Muscle layer of duodenum (tissue), 2 donors: Measurements from ENCODE around the gene GPR83.
A peak's percentile ranks its signal among the peaks of the same experiment; 100 is the strongest.

ENCODE experiments used
- H3K27ac ChIP-seq: one replicate; pipeline ENCODE4 v1.7.0; 2013; ENCODE audit warnings: mild to moderate bottlenecking, low read length
- H3K27me3 ChIP-seq: one replicate; pipeline ENCODE4 v1.7.0; 2013; ENCODE audit warnings: low read depth, mild to moderate bottlenecking, control low read depth, low read length
- H3K36me3 ChIP-seq, 2 donors: one replicate each; pipeline ENCODE4 v1.7.0; 2013; ENCODE audit warnings: low read length in 2 of 2, control low read depth in 1 of 2, mild to moderate bottlenecking in 1 of 2; ENCODE audit not compliant: insufficient read depth in 2 of 2, control insufficient read depth in 1 of 2
- H3K4me1 ChIP-seq, 2 donors: one replicate each; pipeline ENCODE4 v1.7.0; 2013; ENCODE audit warnings: low read length in 2 of 2, mild to moderate bottlenecking in 2 of 2, control low read depth in 1 of 2, moderate library complexity in 1 of 2; ENCODE audit not compliant: insufficient read depth in 2 of 2, control insufficient read depth in 1 of 2
- H3K4me3 ChIP-seq, 2 donors: one replicate each; pipeline ENCODE4 v1.7.0; 2013; ENCODE audit warnings: low read length in 2 of 2, low read depth in 1 of 2, mild to moderate bottlenecking in 1 of 2
- H3K9me3 ChIP-seq, 2 donors: one replicate each; pipeline ENCODE4 v1.7.0; 2013; ENCODE audit warnings: low read length in 2 of 2, control low read depth in 1 of 2, mild to moderate bottlenecking in 1 of 2; ENCODE audit not compliant: control insufficient read depth in 1 of 2
- donor health status: healthy.

Gene GPR83

DNA sequence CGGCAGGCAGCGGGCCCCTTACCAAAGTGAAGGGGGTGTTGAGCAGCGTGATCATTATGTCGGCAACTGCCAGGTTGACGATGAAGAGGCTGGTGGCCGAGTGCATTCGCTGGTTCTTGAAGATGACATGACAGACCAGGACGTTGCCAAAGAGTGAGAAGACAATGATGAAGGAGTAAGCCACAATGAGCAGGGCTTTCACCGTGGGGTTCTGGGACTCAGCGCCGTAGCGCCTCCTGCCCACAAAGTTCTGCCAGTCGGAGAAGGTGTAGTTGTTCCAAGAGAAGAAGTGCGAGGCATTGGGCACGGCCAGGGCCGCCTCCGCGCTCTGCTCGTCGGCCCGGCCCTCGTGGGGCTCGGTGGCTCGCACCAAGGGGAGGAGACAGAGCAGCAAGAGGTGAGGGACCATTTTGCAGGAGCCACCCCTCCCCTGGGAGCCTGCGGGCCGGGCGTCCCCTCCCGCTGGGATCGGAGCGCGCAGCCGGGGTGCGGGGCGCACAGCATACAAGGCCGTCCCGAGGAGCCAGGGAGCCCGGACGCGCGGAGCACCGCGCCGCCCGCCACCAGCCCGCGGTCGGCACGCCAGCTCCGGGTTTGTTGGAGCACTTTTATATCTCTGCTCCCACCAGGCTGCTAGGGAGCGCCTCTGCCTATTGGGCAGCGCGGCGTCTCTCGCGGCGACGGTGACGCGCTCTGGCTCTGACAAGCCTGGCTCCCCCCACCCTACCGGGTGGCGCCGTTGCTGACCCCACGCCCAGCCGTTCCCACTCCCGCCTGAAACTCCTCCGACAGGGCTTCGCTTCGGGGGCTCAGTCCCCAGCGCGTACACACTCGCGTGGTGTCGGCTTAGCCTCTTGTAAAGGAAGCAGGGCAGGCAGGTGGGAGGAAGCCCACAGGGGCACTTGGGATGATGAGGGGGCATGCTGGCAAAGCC, at the start of gene GPR83:
Gene GPR83, minus strand, starts transcription at position 581 of the 934 bp plus-strand sequence. Its CDS starts 172 bp downstream, at position 409.
- Histone ChIP-seq H3K27ac (no peak within 1 kb of the TSS), H3K4me3 (peak within 1 kb of the TSS; percentile 37 to 70), H3K9me3 (no peaks in the 10 kb centered on the region), H3K27me3 (peaks cover 24% of the 10 kb centered on the region), H3K4me1 (peaks cover 0 to 14% of the 10 kb centered on the region in 2 donors), H3K36me3 (no peaks in the 10 kb centered on the region)

DNA sequence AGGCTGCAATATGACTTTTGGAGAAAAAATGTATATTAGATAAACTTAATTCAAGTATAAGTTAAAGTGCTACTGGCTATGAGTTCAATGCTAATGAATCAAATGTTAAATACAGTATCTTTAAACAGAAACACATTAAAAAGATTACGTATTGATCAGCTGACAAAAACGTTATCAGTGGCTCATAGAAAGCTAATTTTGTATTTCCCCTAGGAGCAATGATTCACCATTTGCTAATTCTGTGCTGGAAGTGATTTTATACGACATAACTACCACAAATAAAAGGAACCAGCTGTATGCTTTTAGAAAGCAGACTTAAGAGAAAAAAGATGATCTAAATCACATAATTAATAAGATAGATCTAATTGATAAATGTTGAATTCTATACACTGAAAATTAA, 48.8 kb upstream of the GPR83 start:
- no peak overlapping the region for H3K4me3 ChIP-seq
- peaks cover 15 to 19% of the 10 kb centered on the region in 2 donors for H3K36me3 ChIP-seq
- no peaks in the 10 kb centered on the region for H3K27me3 ChIP-seq
- H3K9me3 ChIP-seq: no peaks in the 10 kb centered on the region
- H3K4me1 ChIP-seq: no peaks in the 10 kb centered on the region
- no peak overlapping the region for H3K27ac ChIP-seq

DNA sequence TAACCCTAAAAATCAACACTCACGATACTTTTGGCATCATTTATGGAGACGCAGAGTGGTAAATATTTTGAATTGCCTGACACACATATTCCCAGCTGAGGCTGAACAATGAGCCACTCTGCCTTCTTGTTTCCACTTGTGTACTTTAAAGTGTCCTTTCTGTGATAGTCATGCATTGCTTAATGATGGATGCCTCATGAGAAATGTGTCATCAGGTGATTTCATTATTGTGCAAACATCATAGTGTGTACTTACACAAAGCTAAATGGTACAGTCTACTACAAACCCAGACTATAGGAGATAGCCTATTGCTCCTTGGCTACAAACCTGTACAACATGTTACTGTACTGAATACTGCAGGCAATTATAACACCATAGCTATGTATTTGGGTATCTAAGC, 48.2 kb upstream of the GPR83 start:
- H3K36me3 ChIP-seq: peaks cover 15 to 23% of the 10 kb centered on the region in 2 donors
- no peak overlapping the region for H3K27ac ChIP-seq
- H3K4me1 ChIP-seq: no peaks in the 10 kb centered on the region
- H3K4me3 ChIP-seq: no peak overlapping the region
- no peaks in the 10 kb centered on the region for H3K9me3 ChIP-seq
- H3K27me3 ChIP-seq: no peaks in the 10 kb centered on the region

DNA sequence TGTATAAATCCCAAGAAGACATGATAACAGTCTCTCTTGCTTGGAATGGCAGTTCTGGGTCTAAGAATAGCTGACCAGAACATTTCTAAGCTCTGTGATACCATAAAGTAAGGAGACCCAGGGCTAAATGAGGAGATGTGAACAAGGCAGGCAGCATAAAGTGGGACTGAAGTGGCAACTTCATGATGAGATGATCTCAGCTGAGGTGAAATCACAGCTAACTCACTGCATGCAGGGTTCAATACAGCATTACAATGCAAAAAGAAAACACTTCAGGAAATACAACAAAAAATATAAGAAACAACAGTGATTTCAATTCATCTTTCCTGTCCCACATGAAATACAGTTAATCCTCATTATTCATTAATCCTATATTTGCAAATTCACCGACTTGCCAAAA, 47.8 kb upstream of the GPR83 start:
- no peaks in the 10 kb centered on the region for H3K4me1 ChIP-seq
- no peak overlapping the region for H3K27ac ChIP-seq
- peaks cover 15 to 27% of the 10 kb centered on the region in 2 donors for H3K36me3 ChIP-seq
- no peak overlapping the region for H3K4me3 ChIP-seq
- no peaks in the 10 kb centered on the region for H3K9me3 ChIP-seq
- H3K27me3 ChIP-seq: no peaks in the 10 kb centered on the region

DNA sequence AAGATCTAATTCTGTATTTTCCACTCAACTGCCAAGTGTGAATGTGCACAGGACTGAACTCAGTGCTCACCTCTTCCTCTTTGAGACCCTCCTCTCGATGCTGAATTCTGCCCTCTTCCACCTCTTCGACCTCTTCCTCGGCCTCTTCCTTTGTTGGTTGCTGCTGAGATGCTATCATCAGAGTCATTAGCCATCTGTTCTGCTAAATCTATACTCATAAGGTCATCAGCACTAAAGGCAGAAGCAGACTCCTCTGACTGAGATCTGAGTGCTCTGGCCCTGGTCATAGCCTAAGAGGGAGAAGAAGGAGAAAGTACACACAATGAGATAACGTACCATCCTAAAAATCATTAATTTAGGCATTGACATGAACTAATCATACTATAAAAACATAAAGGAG, 45.9 kb upstream of the GPR83 start:
- Histone ChIP-seq H3K36me3 (peaks cover 19 to 38% of the 10 kb centered on the region in 2 donors), H3K4me3 (no peak overlapping the region), H3K27me3 (no peaks in the 10 kb centered on the region), H3K9me3 (no peaks in the 10 kb centered on the region), H3K4me1 (no peaks in the 10 kb centered on the region), H3K27ac (no peak overlapping the region)

DNA sequence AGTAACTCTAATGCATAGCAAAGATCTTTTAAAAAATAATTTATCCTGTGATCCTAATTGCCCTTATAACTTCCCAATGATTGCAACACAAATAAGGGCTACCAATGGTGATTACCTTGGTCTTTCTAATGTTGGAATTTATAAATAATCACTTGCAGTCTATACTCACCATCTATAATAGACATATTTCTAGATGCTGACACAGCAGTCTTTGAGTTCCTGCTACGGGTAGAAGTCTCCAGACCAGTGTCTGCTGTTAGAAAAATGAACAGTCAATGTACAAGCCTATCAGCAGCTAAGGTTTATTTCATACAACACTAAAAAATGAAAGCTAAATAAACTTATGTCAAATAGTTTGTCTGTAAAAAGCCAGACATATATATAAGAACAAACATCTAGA, 44.4 kb upstream of the GPR83 start:
- Histone ChIP-seq H3K4me3 (no peak overlapping the region), H3K27me3 (no peaks in the 10 kb centered on the region), H3K9me3 (no peaks in the 10 kb centered on the region), H3K36me3 (peaks cover 23 to 49% of the 10 kb centered on the region in 2 donors), H3K4me1 (no peaks in the 10 kb centered on the region), H3K27ac (no peak overlapping the region)

DNA sequence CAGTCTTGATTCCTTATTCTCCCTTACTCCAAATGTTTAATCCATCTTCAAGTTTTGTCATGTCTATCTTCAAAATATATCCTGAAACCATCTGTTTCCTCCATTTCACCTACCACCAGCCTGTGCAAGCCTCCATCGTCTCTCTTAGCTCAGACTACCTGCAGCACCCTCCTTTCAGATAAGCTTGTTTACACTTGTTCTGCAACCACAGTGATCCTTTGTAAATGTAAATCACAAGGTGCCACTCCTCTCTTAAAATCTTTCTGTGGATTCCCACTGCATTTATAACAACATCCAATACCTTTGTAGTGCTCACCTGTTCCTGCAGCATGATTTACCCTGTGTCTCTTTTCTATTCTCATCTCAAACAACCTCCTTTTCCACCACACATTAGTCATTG, 31.8 kb upstream of the GPR83 start:
- Histone ChIP-seq H3K27ac (no peak overlapping the region), H3K27me3 (no peaks in the 10 kb centered on the region), H3K36me3 (peaks cover 15 to 57% of the 10 kb centered on the region in 2 donors), H3K4me3 (no peak overlapping the region), H3K4me1 (no peaks in the 10 kb centered on the region), H3K9me3 (peaks cover 0 to 9% of the 10 kb centered on the region in 2 donors)

DNA sequence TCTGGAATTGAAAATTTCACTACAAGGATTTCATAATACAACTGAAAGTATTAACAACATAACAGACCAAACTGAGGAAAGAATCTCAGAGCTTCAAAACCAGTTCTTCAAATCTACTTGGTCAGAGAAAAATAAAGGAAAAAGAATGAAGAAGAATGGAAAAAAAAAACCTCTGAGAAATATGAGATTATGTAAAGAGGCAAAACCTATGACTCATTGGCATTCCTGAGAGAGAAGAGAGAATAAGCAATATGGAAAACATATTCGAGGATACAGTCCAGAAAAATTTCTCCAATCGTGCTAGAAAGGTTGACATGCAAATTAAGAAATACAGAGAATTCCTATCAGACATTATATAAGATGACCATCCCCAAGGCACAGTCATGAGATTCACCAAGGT, 23.4 kb upstream of the GPR83 start:
- peaks cover 0 to 9% of the 10 kb centered on the region in 2 donors for H3K9me3 ChIP-seq
- H3K36me3 ChIP-seq: peaks cover 18 to 35% of the 10 kb centered on the region in 2 donors
- H3K4me3 ChIP-seq: no peak overlapping the region
- no peaks in the 10 kb centered on the region for H3K27me3 ChIP-seq
- no peak overlapping the region for H3K27ac ChIP-seq
- H3K4me1 ChIP-seq: no peaks in the 10 kb centered on the region

DNA sequence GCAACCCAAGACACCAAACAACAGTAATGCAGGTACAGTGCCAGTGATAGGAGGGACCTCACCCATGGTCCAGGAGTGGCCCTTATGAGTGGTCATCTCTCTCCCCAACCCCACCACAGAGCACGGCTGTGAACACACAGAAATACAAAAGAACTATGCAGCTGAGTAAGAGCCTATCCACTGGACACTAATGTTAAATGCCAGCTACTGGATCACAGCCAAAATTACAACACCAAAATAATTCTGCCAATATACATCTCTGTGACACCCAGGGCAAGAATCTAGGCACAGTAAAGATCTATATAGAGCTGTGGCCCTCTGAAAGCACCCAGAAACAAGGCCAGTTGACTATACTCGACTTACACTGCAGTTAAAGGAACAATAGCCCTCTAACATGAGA, 22.8 kb upstream of the GPR83 start:
- Histone ChIP-seq H3K4me1 (no peaks in the 10 kb centered on the region), H3K4me3 (no peak overlapping the region), H3K36me3 (peaks cover 18 to 28% of the 10 kb centered on the region in 2 donors), H3K9me3 (peaks cover 0 to 8% of the 10 kb centered on the region in 2 donors), H3K27me3 (no peaks in the 10 kb centered on the region), H3K27ac (no peak overlapping the region)

DNA sequence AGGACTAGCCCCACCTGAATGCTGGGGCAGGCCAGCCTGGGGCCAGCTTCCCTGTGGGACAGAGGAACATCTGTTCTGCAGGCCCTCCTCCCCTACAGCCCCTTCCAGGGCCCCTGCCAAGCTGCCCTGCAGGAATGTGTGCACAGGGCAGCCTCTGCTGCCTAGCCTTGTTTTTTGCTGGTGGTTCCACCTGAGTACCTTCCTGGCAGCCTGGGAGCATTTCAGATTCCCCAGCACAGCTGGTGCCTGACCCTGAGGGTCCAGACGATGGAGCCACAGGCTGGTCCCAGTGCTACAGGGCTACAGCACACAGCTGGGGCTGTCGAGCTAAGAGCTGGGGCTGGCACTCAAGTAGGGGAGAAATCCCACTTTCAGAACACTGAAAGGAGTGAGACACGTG, 22.3 kb upstream of the GPR83 start:
- Histone ChIP-seq H3K27ac (no peak overlapping the region), H3K9me3 (peaks cover 0 to 3% of the 10 kb centered on the region in 2 donors), H3K36me3 (peaks cover 18 to 26% of the 10 kb centered on the region in 2 donors), H3K4me3 (no peak overlapping the region), H3K27me3 (no peaks in the 10 kb centered on the region), H3K4me1 (no peaks in the 10 kb centered on the region)

DNA sequence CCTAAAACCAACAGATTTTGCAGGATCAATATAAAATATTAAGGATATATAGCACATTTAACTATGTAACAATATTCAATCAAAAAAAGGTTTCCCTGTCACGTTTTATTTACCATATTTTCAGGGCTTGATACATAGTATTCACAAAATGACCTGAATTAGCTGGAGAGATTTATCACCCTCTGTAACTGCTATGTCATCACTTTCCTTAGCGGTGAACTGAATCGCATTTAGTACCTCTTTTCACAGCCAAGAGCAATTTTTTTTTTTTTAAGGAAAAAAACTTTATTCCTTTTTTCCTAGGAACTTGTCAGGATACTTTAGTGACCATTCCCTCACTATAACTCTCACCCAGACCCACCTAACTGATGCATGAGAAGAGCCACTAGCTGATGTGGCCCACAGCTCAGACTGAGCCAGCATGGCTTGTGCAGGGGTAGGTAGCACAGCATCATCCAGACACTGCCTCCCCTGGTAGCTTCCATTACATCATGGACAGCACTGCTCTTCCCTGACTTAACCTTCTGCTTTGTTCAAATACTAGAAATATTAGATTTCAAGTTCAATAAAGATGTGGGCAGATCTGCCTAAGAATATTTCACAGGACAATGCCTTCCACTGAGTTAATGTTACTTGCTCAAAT, 17.0 kb upstream of the GPR83 start:
- H3K4me1 ChIP-seq: peaks cover 0 to 3% of the 10 kb centered on the region in 2 donors
- no peaks in the 10 kb centered on the region for H3K27me3 ChIP-seq
- H3K27ac ChIP-seq: no peak overlapping the region
- no peak overlapping the region for H3K4me3 ChIP-seq
- no peaks in the 10 kb centered on the region for H3K9me3 ChIP-seq
- peaks cover 3 to 7% of the 10 kb centered on the region in 2 donors for H3K36me3 ChIP-seq
